ENCODE results near the gene TMEM63A. TPM values are rescaled to one million over a fixed set of nuclear protein-coding genes. Genes with fewer than 3 reads are reported as not detected.

The TMEM63A gene
- total and polyA plus RNA-seq, 2 of the 13 experiments (the other 11 are each of a cell fraction or from before 2014, with no cell fraction given) = 23.9 to 53.3 TPM

- peak; percentile 68; the same call in 1 of the 2 replicates for TF ChIP-seq POGZ (CRISPR knock-in tag; IDR thresholded peaks at IDR 0.05)
- 0 out of 2 replicates have a peak, but pooled peaks have one; percentile 29 for TF ChIP-seq ZNF839 (CRISPR knock-in tag; IDR thresholded peaks at IDR 0.05; ENCODE audit: borderline replicate concordance)
- TF ChIP-seq, protein P1, sequence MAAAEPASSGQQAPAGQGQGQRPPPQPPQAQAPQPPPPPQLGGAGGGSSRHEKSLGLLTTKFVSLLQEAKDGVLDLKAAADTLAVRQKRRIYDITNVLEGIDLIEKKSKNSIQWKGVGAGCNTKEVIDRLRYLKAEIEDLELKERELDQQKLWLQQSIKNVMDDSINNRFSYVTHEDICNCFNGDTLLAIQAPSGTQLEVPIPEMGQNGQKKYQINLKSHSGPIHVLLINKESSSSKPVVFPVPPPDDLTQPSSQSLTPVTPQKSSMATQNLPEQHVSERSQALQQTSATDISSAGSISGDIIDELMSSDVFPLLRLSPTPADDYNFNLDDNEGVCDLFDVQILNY (CRISPR knock-in tag; conservative IDR thresholded peaks at IDR 0.05) = peak; percentile 78
- TF ChIP-seq, protein P2, sequence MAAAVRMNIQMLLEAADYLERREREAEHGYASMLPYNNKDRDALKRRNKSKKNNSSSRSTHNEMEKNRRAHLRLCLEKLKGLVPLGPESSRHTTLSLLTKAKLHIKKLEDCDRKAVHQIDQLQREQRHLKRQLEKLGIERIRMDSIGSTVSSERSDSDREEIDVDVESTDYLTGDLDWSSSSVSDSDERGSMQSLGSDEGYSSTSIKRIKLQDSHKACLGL (CRISPR knock-in tag; IDR thresholded peaks at IDR 0.05) = peak; percentile 95
- TF ChIP-seq ZFP36L1 (CRISPR knock-in tag; IDR thresholded peaks at IDR 0.05) = no peak
- TF ChIP-seq POLR2A (IDR thresholded peaks at IDR 0.05; ENCODE audit: insufficient read depth in 1 of 2, low read depth in 2 of 2, low read length in 2 of 2) = peak; percentile 52 to 96
- peak; percentile 73 for TF ChIP-seq ASH2L (IDR thresholded peaks at IDR 0.05; ENCODE audit: insufficient read length, low read depth, low read length)
- no peak for TF ChIP-seq TBX3 (IDR thresholded peaks at IDR 0.05; ENCODE audit: borderline replicate concordance)
- TF ChIP-seq ZNF777 (CRISPR knock-in tag; IDR thresholded peaks at IDR 0.05) = no peak; the same call in none of the 2 replicates
- no peak for TF ChIP-seq ZNF512 (CRISPR knock-in tag; IDR thresholded peaks at IDR 0.05)
- TF ChIP-seq THAP8 (CRISPR knock-in tag; IDR thresholded peaks at IDR 0.05; ENCODE audit: borderline replicate concordance) = peak; percentile 93
- peak; percentile 87 for TF ChIP-seq THAP11 (CRISPR knock-in tag; IDR thresholded peaks at IDR 0.05)
- no peak; the same call in 1 of the 2 replicates for TF ChIP-seq ZNF543 (CRISPR knock-in tag; IDR thresholded peaks at IDR 0.05)
- TF ChIP-seq TAF1 (CRISPR knock-in tag; IDR thresholded peaks at IDR 0.05) = peak; percentile 91
- peak; percentile 68 for TF ChIP-seq ESRRA (CRISPR knock-in tag; IDR thresholded peaks at IDR 0.05; ENCODE audit: low read depth)
- no peak for TF ChIP-seq ZEB1 (IDR thresholded peaks at IDR 0.05; ENCODE audit: insufficient replicate concordance, low read depth)
- peak; percentile 67 for TF ChIP-seq ZNF12 (CRISPR knock-in tag; IDR thresholded peaks at IDR 0.05)
- no peak; the same call in 1 of the 2 replicates for TF ChIP-seq SRY (CRISPR knock-in tag; IDR thresholded peaks at IDR 0.05)
- TF ChIP-seq SIN3B (IDR thresholded peaks at IDR 0.05; ENCODE audit: low read length) = no peak; the same call in 1 of the 2 replicates
- TF ChIP-seq MYC (CRISPR knock-in tag; IDR thresholded peaks at IDR 0.05; ENCODE audit: borderline replicate concordance) = peak; percentile 92; the same call in 1 of the 2 replicates
- TF ChIP-seq ZNF253 (CRISPR knock-in tag; IDR thresholded peaks at IDR 0.05; ENCODE audit: borderline replicate concordance) = no peak
- no peak for TF ChIP-seq PHB2 (IDR thresholded peaks at IDR 0.05; ENCODE audit: partially characterized antibody)
- TF ChIP-seq ELF1 (CRISPR knock-in tag; IDR thresholded peaks at IDR 0.05) = peak; percentile 73
- no peak for TF ChIP-seq ZNF143 (CRISPR knock-in tag; IDR thresholded peaks at IDR 0.05)
- peak; percentile 72; the same call in 1 of the 2 replicates for TF ChIP-seq ZNF44 (CRISPR knock-in tag; IDR thresholded peaks at IDR 0.05)
- TF ChIP-seq EED (CRISPR knock-in tag; IDR thresholded peaks at IDR 0.05) = no peak
- TF ChIP-seq ELF4 (CRISPR knock-in tag; IDR thresholded peaks at IDR 0.05; ENCODE audit: borderline replicate concordance) = no peak
Measured at GRCh38 chr1:225923692-225924555, 41.7 kb upstream of the TMEM63A start, which contains the start of gene PYCR2 (continued).

Measured in HepG2 (cell line).